KMS-11 (cell line): ENCODE measurements around the gene DIAPH2.

Source experiments
- H2AFZ ChIP-seq: fragments of 200-600 bp; sonication (generic); 2 replicates; pipeline ENCODE4 v1.6.1; 2016; ENCODE audit warnings: antibody characterized with exemption, mixed run types, low read depth
- H3K27ac ChIP-seq: fragments of 200-600 bp; sonication (generic); 2 replicates; pipeline ENCODE4 v1.6.1; 2016; ENCODE audit warnings: mild to moderate bottlenecking, mixed run types
- H3K27me3 ChIP-seq: fragments of 200-600 bp; sonication (generic); 2 replicates; pipeline ENCODE4 v1.6.1; 2017; ENCODE audit warnings: mild to moderate bottlenecking, low read depth, mixed run types, moderate library complexity; ENCODE audit not compliant: insufficient read depth
- H3K36me3 ChIP-seq: fragments of 200-600 bp; sonication (generic); 2 replicates; pipeline ENCODE4 v1.6.1; 2017; ENCODE audit warnings: mild to moderate bottlenecking, mixed run types; ENCODE audit not compliant: insufficient read depth
- H3K4me1 ChIP-seq: fragments of 200-600 bp; sonication (generic); 2 replicates; pipeline ENCODE4 v1.6.1; 2016; ENCODE audit warnings: mild to moderate bottlenecking, low read depth, mixed run types; ENCODE audit not compliant: poor library complexity, severe bottlenecking
- H3K4me2 ChIP-seq: fragments of 200-600 bp; sonication (generic); 2 replicates; pipeline ENCODE4 v1.7.0; 2016; ENCODE audit warnings: mild to moderate bottlenecking, mixed run types
- H3K4me3 ChIP-seq: fragments of 200-600 bp; sonication (generic); IDR thresholded peaks from 2 replicates; pipeline ENCODE4 v1.6.1; 2017; ENCODE audit warnings: low read depth, low read length, mixed read lengths; ENCODE audit not compliant: insufficient read depth
- H3K79me2 ChIP-seq: fragments of 200-600 bp; sonication (generic); 2 replicates; pipeline ENCODE4 v1.6.1; 2016; ENCODE audit warnings: low read depth, mixed run types; ENCODE audit not compliant: insufficient read depth
- H3K9ac ChIP-seq: fragments of 200-600 bp; sonication (generic); 2 replicates; pipeline ENCODE4 v1.6.1; 2016; ENCODE audit warnings: mild to moderate bottlenecking, mixed run types
- H4K20me1 ChIP-seq: fragments of 200-600 bp; sonication (generic); 2 replicates; pipeline ENCODE4 v1.6.1; 2016; ENCODE audit warnings: mild to moderate bottlenecking, mixed run types; ENCODE audit not compliant: insufficient read depth
- CTCF ChIP-seq: fragments of 200-600 bp; sonication (generic); conservative IDR thresholded peaks from 2 replicates; pipeline ENCODE4 v1.6.1; 2017; ENCODE audit warnings: low read depth, mild to moderate bottlenecking, antibody characterized with exemption, low read length, moderate library complexity, mixed read lengths

The DIAPH2 gene

GRCh38 chrX:97622111-97622510 is 937.5 kb downstream of the DIAPH2 start:
- Histone ChIP-seq H3K4me3 (no peak overlapping the region), H3K27me3 (no peaks in the 10 kb centered on the region), H3K4me2 (no peak overlapping the region), H2AFZ (no peak overlapping the region), H3K79me2 (no peaks in the 10 kb centered on the region), H3K9ac (no peak overlapping the region), H3K36me3 (no peaks in the 10 kb centered on the region), H4K20me1 (no peaks in the 10 kb centered on the region), H3K27ac (no peak overlapping the region), H3K4me1 (no peaks in the 10 kb centered on the region)
- TF ChIP-seq CTCF: no peak

DNA sequence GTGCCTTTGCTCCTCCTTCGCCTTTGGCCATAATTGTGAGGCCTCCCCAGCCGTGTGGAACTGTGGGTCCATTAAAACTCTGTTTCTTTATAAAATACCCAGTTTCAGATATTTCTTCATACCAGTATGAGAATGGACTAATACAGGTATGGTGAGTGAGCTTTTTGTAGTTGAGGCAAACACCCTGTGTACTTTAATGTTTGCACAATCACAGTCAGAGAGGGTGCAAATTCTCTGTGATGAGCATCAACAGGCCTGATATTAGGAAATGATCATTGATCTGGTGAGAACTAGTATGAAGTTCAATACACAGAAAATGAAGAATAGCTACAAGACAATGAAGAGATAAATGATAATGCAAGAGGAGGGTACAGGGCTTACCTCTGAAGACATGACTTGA is 943.7 kb downstream of the DIAPH2 start:
- H3K79me2 ChIP-seq: no peaks in the 10 kb centered on the region
- no peaks in the 10 kb centered on the region for H4K20me1 ChIP-seq
- no peak for TF ChIP-seq CTCF
- H3K27ac ChIP-seq: no peak overlapping the region
- H3K4me2 ChIP-seq: no peak overlapping the region
- no peak overlapping the region for H3K9ac ChIP-seq
- no peak overlapping the region for H2AFZ ChIP-seq
- H3K27me3 ChIP-seq: no peaks in the 10 kb centered on the region
- H3K36me3 ChIP-seq: no peaks in the 10 kb centered on the region
- no peak overlapping the region for H3K4me3 ChIP-seq
- no peaks in the 10 kb centered on the region for H3K4me1 ChIP-seq

DNA sequence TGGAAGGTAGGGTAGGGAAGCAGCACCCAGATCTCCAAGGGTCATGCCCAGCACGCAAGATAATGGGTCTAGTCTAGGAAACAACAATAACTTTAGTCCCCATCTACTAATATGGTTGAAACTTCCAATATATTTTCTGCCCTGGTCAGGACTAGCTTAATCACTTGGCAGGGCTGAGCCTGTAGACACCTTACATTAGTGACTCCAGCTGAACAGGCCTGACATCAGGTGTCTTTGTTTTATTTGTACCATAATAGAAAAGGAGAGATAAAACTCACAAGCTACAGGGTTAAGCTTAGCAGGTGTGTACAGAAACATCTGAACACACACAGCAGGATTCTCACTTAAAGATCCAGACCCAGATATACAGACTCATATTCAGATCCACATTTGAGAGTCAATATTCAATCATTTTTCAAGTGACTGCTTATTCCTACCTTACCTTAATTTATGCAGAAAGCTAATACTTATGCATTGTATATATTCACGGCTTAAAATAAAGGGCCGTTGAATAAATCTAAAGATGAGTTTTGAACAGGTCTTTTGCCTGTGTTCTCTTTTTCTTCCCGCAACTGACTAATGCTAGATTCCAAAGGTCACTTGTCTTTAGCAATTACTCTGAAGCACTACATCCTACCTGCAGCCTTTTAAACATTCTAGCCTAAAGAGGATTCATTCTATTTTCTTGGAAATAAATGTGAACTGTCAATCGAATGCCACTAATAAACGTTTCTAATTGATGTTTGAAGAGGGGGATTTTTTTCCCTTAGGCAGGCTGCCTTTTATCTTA is 944.4 kb downstream of the DIAPH2 start:
- Histone ChIP-seq H3K4me1 (no peaks in the 10 kb centered on the region), H3K36me3 (no peaks in the 10 kb centered on the region), H3K27me3 (no peaks in the 10 kb centered on the region), H3K27ac (no peak overlapping the region), H3K79me2 (no peaks in the 10 kb centered on the region), H2AFZ (no peak overlapping the region), H3K4me2 (no peak overlapping the region), H4K20me1 (no peaks in the 10 kb centered on the region), H3K4me3 (no peak overlapping the region), H3K9ac (no peak overlapping the region)
- TF ChIP-seq CTCF: no peak

DNA sequence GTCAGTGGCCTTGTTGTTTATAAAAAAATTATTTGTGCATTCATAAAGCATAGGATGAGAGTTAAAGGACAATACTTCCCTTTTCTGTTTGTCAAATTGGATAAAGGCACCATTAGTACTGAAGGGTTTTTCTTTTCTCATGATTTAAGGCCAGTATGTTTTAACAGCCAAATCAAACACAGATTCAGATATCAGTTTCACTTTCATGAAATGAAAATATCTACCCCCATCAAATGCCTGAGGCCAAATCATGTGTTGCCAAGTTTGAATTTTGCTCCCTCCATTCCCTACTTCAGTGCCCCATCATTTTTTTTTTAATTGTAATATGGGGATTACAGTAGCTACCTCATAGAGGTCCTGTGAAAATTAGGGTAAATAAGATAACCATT is 944.9 kb downstream of the DIAPH2 start:
- Histone ChIP-seq H3K79me2 (no peaks in the 10 kb centered on the region), H3K4me3 (no peak overlapping the region), H2AFZ (no peak overlapping the region), H3K4me1 (no peaks in the 10 kb centered on the region), H3K36me3 (no peaks in the 10 kb centered on the region), H3K4me2 (no peak overlapping the region), H3K9ac (no peak overlapping the region), H4K20me1 (no peaks in the 10 kb centered on the region), H3K27ac (no peak overlapping the region), H3K27me3 (no peaks in the 10 kb centered on the region)
- no peak for TF ChIP-seq CTCF
